SK-N-SH (cell line): Measurements from ENCODE around the gene RGS14. TPM values are rescaled to one million over a fixed set of nuclear protein-coding genes. Genes with fewer than 3 reads are reported as not detected.

Experiments used
- CTCF ChIA-PET: fragments of 300-600, 350-600 bp; formaldehyde crosslinking; extraction: SDS; loops from one replicate; lab custom pipeline; 2021; lab: Yijun Ruan, JAX
- POLR2A ChIA-PET: fragments of 350-600 bp; sonication (Branson Sonifier 250); formaldehyde crosslinking; extraction: SDS; loops from one replicate; lab custom pipeline; 2020; ENCODE audit warnings: antibody characterized with exemption, inconsistent platforms; lab: Yijun Ruan, JAX
- DNase-seq: peaks from one replicate; pipeline ENCODE4 v3.0.0; 2012
- H2AFZ ChIP-seq: fragments of 200-600 bp; sonication (generic); 2 replicates; pipeline ENCODE4 v1.8.1; 2016; ENCODE audit warnings: antibody characterized with exemption, mild to moderate bottlenecking, low read depth
- H3F3A ChIP-seq: fragments of 200-600 bp; sonication (generic); replicated peaks from 2 replicates; pipeline ENCODE3; 2016; ENCODE audit warnings: antibody characterized with exemption, mild to moderate bottlenecking; ENCODE audit not compliant: insufficient read depth
- H3K27ac ChIP-seq, 2 experiments: fragments of 200-500 bp in 1 of 2; fragments of 200-600 bp in 1 of 2; sonication (Bioruptor generic) in 1 of 2; sonication (generic), shearing (Covaris generic) in 1 of 2; 2 replicates each; pipeline versions ENCODE4 v1.5.1 to v1.6.1; 2014 to 2016; ENCODE audit warnings: low read depth in 2 of 2, inconsistent platforms in 1 of 2, low read length in 1 of 2, mild to moderate bottlenecking in 1 of 2, mixed read lengths in 1 of 2
- H3K27me3 ChIP-seq: fragments of 200-600 bp; sonication (generic), shearing (Covaris generic); 2 replicates; pipeline ENCODE4 v1.6.1; 2016; ENCODE audit warnings: mixed run types; ENCODE audit not compliant: insufficient read depth
- H3K36me3 ChIP-seq, 2 experiments: fragments of 200-500 bp in 1 of 2; fragments of 200-600 bp in 1 of 2; sonication (Bioruptor generic) in 1 of 2; sonication (generic) in 1 of 2; replicated peaks in 1 of 2; 2 replicates each; pipeline versions ENCODE3 to v1.5.1; 2014 to 2016; ENCODE audit warnings: low read length in 1 of 2, mild to moderate bottlenecking in 1 of 2; ENCODE audit not compliant: insufficient read depth in 2 of 2, control insufficient read depth in 1 of 2
- H3K4me1 ChIP-seq, 2 experiments: fragments of 200-500 bp in 1 of 2; fragments of 200-600 bp in 1 of 2; sonication (Bioruptor generic) in 1 of 2; sonication (generic), shearing (Covaris generic) in 1 of 2; 2 replicates each; pipeline versions ENCODE4 v1.5.1 to v1.6.1; 2014 to 2016; ENCODE audit warnings: low read depth in 1 of 2, low read length in 1 of 2, mixed run types in 1 of 2; ENCODE audit not compliant: insufficient read depth in 2 of 2, control insufficient read depth in 1 of 2
- H3K4me2 ChIP-seq: fragments of 200-600 bp; sonication (generic), shearing (Covaris generic); 2 replicates; pipeline ENCODE4 v1.6.1; 2017; ENCODE audit warnings: mixed run types
- H3K4me3 ChIP-seq, 2 experiments: fragments of 200-500 bp in 1 of 2; fragments of 200-600 bp in 1 of 2; sonication (Bioruptor generic) in 1 of 2; sonication (generic), shearing (Covaris generic) in 1 of 2; 2 replicates each; pipeline versions ENCODE4 v1.5.1 to v1.8.1; 2014 to 2016; ENCODE audit warnings: low read depth in 2 of 2, inconsistent platforms in 1 of 2, low read length in 1 of 2, mild to moderate bottlenecking in 1 of 2, mixed read lengths in 1 of 2, moderate library complexity in 1 of 2
- H3K79me2 ChIP-seq: fragments of 200-600 bp; sonication (generic); 2 replicates; pipeline ENCODE4 v1.8.1; 2017; ENCODE audit warnings: mild to moderate bottlenecking; ENCODE audit not compliant: insufficient read depth
- H3K9ac ChIP-seq: fragments of 200-600 bp; sonication (generic); 2 replicates; pipeline ENCODE4 v1.6.1; 2017; ENCODE audit warnings: mixed run types
- H3K9me2 ChIP-seq: fragments of 200-600 bp; sonication (generic); 2 replicates; pipeline ENCODE4 v1.6.1; 2017; ENCODE audit warnings: mixed run types
- H3K9me3 ChIP-seq: fragments of 200-600 bp; sonication (generic); 2 replicates; pipeline ENCODE4 v1.6.1; 2017; ENCODE audit warnings: mixed run types, mild to moderate bottlenecking, moderate library complexity
- H4K20me1 ChIP-seq: fragments of 200-600 bp; sonication (generic); 2 replicates; pipeline ENCODE4 v1.6.1; 2017; ENCODE audit warnings: mild to moderate bottlenecking, mixed run types; ENCODE audit not compliant: insufficient read depth
- CTCF ChIP-seq: fragments of 200-600 bp; sonication (generic); IDR thresholded peaks from 2 replicates; pipeline ENCODE4 v1.6.1; 2017; ENCODE audit warnings: antibody characterized with exemption, mild to moderate bottlenecking, moderate library complexity
- ELF1 ChIP-seq: IDR thresholded peaks from 2 replicates; pipeline ENCODE4 v1.4.0; 2012
- EP300 ChIP-seq, 2 experiments: IDR thresholded peaks; 2 replicates each; pipeline versions ENCODE4 v1.4.0 to v1.6.1; 2012; ENCODE audit warnings: borderline replicate concordance in 1 of 2, low read depth in 1 of 2, low read length in 1 of 2
- IRF3 ChIP-seq: fragments of 150-350 bp; IDR thresholded peaks from 2 replicates; pipeline ENCODE4 v1.6.1; 2016; ENCODE audit warnings: mild to moderate bottlenecking, low read depth, low read length
- JUND ChIP-seq: IDR thresholded peaks from 2 replicates; pipeline ENCODE4 v1.4.0; 2012
- MAX ChIP-seq: IDR thresholded peaks from 2 replicates; pipeline ENCODE4 v1.4.0; 2012; ENCODE audit warnings: low read depth
- PBX3 ChIP-seq: IDR thresholded peaks from 2 replicates; pipeline ENCODE4; 2012
- TEAD4 ChIP-seq: IDR thresholded peaks from 2 replicates; pipeline ENCODE4 v1.4.0; 2012; ENCODE audit warnings: mild to moderate bottlenecking, borderline replicate concordance; ENCODE audit not compliant: insufficient read depth
- USF1 ChIP-seq: IDR thresholded peaks from 2 replicates; pipeline ENCODE4 v1.4.0; 2012; ENCODE audit warnings: low read depth, borderline replicate concordance
- USF2 ChIP-seq: fragments of 150-350 bp; IDR thresholded peaks from 2 replicates; pipeline ENCODE4 v1.6.1; 2017; ENCODE audit warnings: antibody characterized with exemption, low read length, low read depth, borderline replicate concordance
- YY1 ChIP-seq: IDR thresholded peaks from 2 replicates; pipeline ENCODE4 v1.4.0; 2012; ENCODE audit warnings: low read depth, mild to moderate bottlenecking
- WGBS: methylation state at CpG from one replicate; pipeline ENCODE4 v1.1.6; 2017; ENCODE audit warnings: low lambda C conversion rate; 5-methylcytosine and 5-hydroxymethylcytosine counted together
- polyA plus RNA-seq, 3 experiments: library from polyadenylated mRNA; depleted of rRNA; stranded (reverse); fragments of >200 nt; gene quantifications; 2 replicates each; pipeline ENCODE4 v1.2.3, GENCODE V29; 2012

The RGS14 gene
- polyA plus RNA-seq, 1 of the 3 experiments (the other 2 are of a cell fraction): 26.5 TPM

GRCh38 chr5:177373806-177374205 lies 16.1 kb downstream of the RGS14 start:
- no peak overlapping the region for H3K27ac ChIP-seq
- no peak overlapping the region for H3K4me3 ChIP-seq
- no peak overlapping the region for H3K9ac ChIP-seq
- TF ChIP-seq PBX3 (no peak), ELF1 (no peak), EP300 (IDR thresholded peaks at IDR 0.05; ENCODE audit: borderline replicate concordance in 1 of 2, low read depth in 1 of 2, low read length in 1 of 2) (no peak), MAX (no peak), JUND (no peak), USF2 (no peak), YY1 (no peak), IRF3 (no peak), TEAD4 (no peak), CTCF (no peak), USF1 (no peak)
- POLR2A ChIA-PET: no interaction called here
- no peaks in the 10 kb centered on the region for H3K9me3 ChIP-seq
- H3F3A ChIP-seq: peaks cover 6% of the 10 kb centered on the region
- H3K4me1 ChIP-seq: peaks cover 0 to 9% of the 10 kb centered on the region in 2 experiments; a peak in 1 of 4 replicates
- no peaks in the 10 kb centered on the region for H4K20me1 ChIP-seq
- CTCF ChIA-PET: interaction anchor here (0.9 to 4.9 kb wide), 4 partner anchors 16 to 127 kb away, joined by 3 to 47 read pairs (median 16); no protein-coding TSS in a partner anchor
- H3K4me2 ChIP-seq: no peak overlapping the region
- H3K79me2 ChIP-seq: no peaks in the 10 kb centered on the region
- H3K9me2 ChIP-seq: no peaks in the 10 kb centered on the region
- H3K27me3 ChIP-seq: no peaks in the 10 kb centered on the region
- no peak overlapping the region for H2AFZ ChIP-seq
- 86% methylated on average over 6 of the region's 6 CpGs for WGBS
- H3K36me3 ChIP-seq: no peaks in the 10 kb centered on the region
- no peak for DNase-seq
